GM23338 (cell line): Measurements from ENCODE around the gene VRK3. TPM values are rescaled to one million over a fixed set of nuclear protein-coding genes. Genes with fewer than 3 reads are reported as not detected.

ENCODE experiments used
- ATAC-seq: fragments of 200-7000 bp; cut with Tn5 transposase; 3 replicates; pipeline ENCODE4 v1.9.1; 2020
- DNase-seq: peaks from one replicate; pipeline ENCODE4 v3.0.0-alpha.2; 2015; ENCODE audit warnings: low spot score
- H2AFZ ChIP-seq: fragments of 200-600 bp; sonication (generic); 2 replicates; pipeline ENCODE4 v1.8.0; 2016; ENCODE audit warnings: antibody characterized with exemption, mild to moderate bottlenecking, moderate library complexity
- H3F3A ChIP-seq: fragments of 200-600 bp; sonication (generic); replicated peaks from 2 replicates; pipeline ENCODE4 v1.8.0; 2017; ENCODE audit warnings: antibody characterized with exemption, mixed run types, low read depth
- H3K27ac ChIP-seq: fragments of 200-600 bp; sonication (generic); 2 replicates; pipeline ENCODE4 v1.6.1; 2016; ENCODE audit warnings: low read depth
- H3K27me3 ChIP-seq: fragments of 200-600 bp; sonication (generic); 2 replicates; pipeline ENCODE4 v1.8.0; 2016; ENCODE audit warnings: mild to moderate bottlenecking, mixed run types, moderate library complexity; ENCODE audit not compliant: insufficient read depth
- H3K36me3 ChIP-seq: fragments of 200-600 bp; sonication (generic); 2 replicates; pipeline ENCODE4 v1.8.0; 2016; ENCODE audit warnings: mild to moderate bottlenecking; ENCODE audit not compliant: insufficient read depth
- H3K4me1 ChIP-seq: fragments of 200-600 bp; sonication (generic); 2 replicates; pipeline ENCODE4 v1.8.0; 2016; ENCODE audit warnings: mild to moderate bottlenecking, moderate library complexity; ENCODE audit not compliant: insufficient read depth
- H3K4me2 ChIP-seq: fragments of 200-600 bp; sonication (generic); 2 replicates; pipeline ENCODE4 v1.7.1; 2017; ENCODE audit warnings: mixed run types
- H3K4me3 ChIP-seq: fragments of 200-600 bp; sonication (generic); 2 replicates; pipeline ENCODE4 v1.6.1; 2016; ENCODE audit warnings: mixed run types
- H3K79me2 ChIP-seq: fragments of 200-600 bp; sonication (generic); replicated peaks from 2 replicates; pipeline ENCODE4 v1.8.0; 2017; ENCODE audit warnings: mild to moderate bottlenecking; ENCODE audit not compliant: insufficient read depth
- H3K9me2 ChIP-seq: fragments of 200-600 bp; sonication (generic); 2 replicates; pipeline ENCODE4 v1.8.0; 2017; ENCODE audit not compliant: insufficient read depth
- H4K20me1 ChIP-seq: fragments of 200-600 bp; sonication (generic); replicated peaks from 2 replicates; pipeline ENCODE4 v1.8.0; 2017; ENCODE audit warnings: mild to moderate bottlenecking; ENCODE audit not compliant: insufficient read depth
- H3K27ac Mint-ChIP-seq: 2 replicates; pipeline ENCODE4 v1.8.0; 2020; ENCODE audit warnings: inconsistent platforms, mild to moderate bottlenecking, moderate library complexity, mixed read lengths
- H3K27me3 Mint-ChIP-seq: 3 replicates; pipeline ENCODE4 v1.8.0; 2022; ENCODE audit warnings: low read depth, mild to moderate bottlenecking, moderate library complexity, mixed read lengths, inconsistent platforms; ENCODE audit not compliant: insufficient read depth, poor library complexity
- H3K36me3 Mint-ChIP-seq: 3 replicates; pipeline ENCODE4 v1.8.0; 2021; ENCODE audit warnings: low read depth, mild to moderate bottlenecking, inconsistent platforms, moderate library complexity, mixed read lengths
- H3K4me1 Mint-ChIP-seq: 3 replicates; pipeline ENCODE4 v1.8.0; 2020; ENCODE audit warnings: mild to moderate bottlenecking, inconsistent platforms, mixed read lengths
- H3K4me3 Mint-ChIP-seq: 3 replicates; pipeline ENCODE4 v1.8.0; 2021; ENCODE audit warnings: moderate library complexity, mild to moderate bottlenecking, inconsistent platforms, mixed read lengths
- H3K9me3 Mint-ChIP-seq: 3 replicates; pipeline ENCODE4 v1.8.0; 2020; ENCODE audit warnings: moderate library complexity, mild to moderate bottlenecking, inconsistent platforms, mixed read lengths
- CREB1 ChIP-seq: fragments of 250-450 bp; sonication (Bioruptor Pico); IDR thresholded peaks from 2 replicates; pipeline ENCODE4 v1.5.0; 2020; ENCODE audit warnings: low read depth, mild to moderate bottlenecking, moderate library complexity
- CTCF ChIP-seq, 2 experiments: fragments of 200-600 bp in 1 of 2; sonication (generic) in 1 of 2; conservative IDR thresholded peaks; 2 replicates each; pipeline versions ENCODE4 v1.5.1 to v1.6.1; 2016 to 2017; ENCODE audit warnings: antibody characterized with exemption in 2 of 2, low read depth in 2 of 2, mild to moderate bottlenecking in 2 of 2, moderate library complexity in 1 of 2
- ETS1 ChIP-seq: IDR thresholded peaks from 2 replicates; pipeline ENCODE4 v1.6.1; 2016; ENCODE audit warnings: antibody characterized with exemption
- EZH2 ChIP-seq: fragments of 200-600 bp; sonication (generic); IDR thresholded peaks from one replicate; pipeline ENCODE4 v1.8.0; 2017; ENCODE audit warnings: antibody characterized with exemption, mild to moderate bottlenecking, low read depth; ENCODE audit not compliant: unreplicated experiment
- EZH2phosphoT487 ChIP-seq: fragments of 200-600 bp; sonication (generic); IDR thresholded peaks from one replicate; pipeline ENCODE4 v1.8.1; 2018; ENCODE audit warnings: antibody characterized with exemption; ENCODE audit not compliant: unreplicated experiment
- JUNB ChIP-seq: IDR thresholded peaks from one replicate; pipeline ENCODE4 v1.6.1; 2016; ENCODE audit warnings: antibody characterized with exemption; ENCODE audit not compliant: unreplicated experiment
- NANOG ChIP-seq: IDR thresholded peaks from 2 replicates; pipeline ENCODE4 v1.6.1; 2016; ENCODE audit warnings: antibody characterized with exemption, borderline replicate concordance
- POLR2AphosphoS5 ChIP-seq: IDR thresholded peaks from 2 replicates; pipeline ENCODE4 v1.6.1; 2016; ENCODE audit warnings: antibody characterized with exemption, low read depth
- REST ChIP-seq: IDR thresholded peaks from one replicate; pipeline ENCODE4 v1.6.1; 2018; ENCODE audit warnings: antibody characterized with exemption; ENCODE audit not compliant: unreplicated experiment
- ZNF114 ChIP-seq: fragments of 250-450 bp; sonication (Bioruptor Pico); IDR thresholded peaks from 2 replicates; pipeline ENCODE4 v1.5.0; 2020; ENCODE audit warnings: mild to moderate bottlenecking, moderate library complexity
- ZNF462 ChIP-seq: fragments of 250-450 bp; sonication (Bioruptor Pico); IDR thresholded peaks from 2 replicates; pipeline ENCODE4 v1.5.0; 2020; ENCODE audit warnings: mild to moderate bottlenecking, moderate library complexity
- polyA plus RNA-seq: library from polyadenylated mRNA; unstranded; fragments of >200 nt; fragmentation: Nextera tagmentation; extraction: Ambion mirVana; gene quantifications from 2 replicates; pipeline ENCODE4 v1.2.1, GENCODE V29; 2016
- total RNA-seq: library from RNA; depleted of rRNA; stranded (reverse); fragments of >200 nt; shearing (Covaris generic); gene quantifications from 2 replicates; pipeline ENCODE4 v1.2.3, GENCODE V29; 2014

Gene VRK3
- total and polyA plus RNA-seq, 2 experiments from 2014 or later: 17.4 to 29.1 TPM

GRCh38 chr19:49968279-49968922 is 56.8 kb downstream of the VRK3 start:
- Histone ChIP-seq H3K4me1 (no peaks in the 10 kb centered on the region), H3K27me3 (no peaks in the 10 kb centered on the region), H3K36me3 (no peaks in the 10 kb centered on the region), H3K4me2 (no peak overlapping the region), H3K4me3 (no peak overlapping the region), H4K20me1 (no peaks in the 10 kb centered on the region), H3K79me2 (no peaks in the 10 kb centered on the region), H3F3A (no peaks in the 10 kb centered on the region), H3K27ac (no peak overlapping the region), H2AFZ (no peak overlapping the region), H3K9me2 (no peaks in the 10 kb centered on the region)
- ATAC-seq (no peak), DNase-seq (no peak)
- H3K27me3 Mint-ChIP-seq: peaks cover 7% of the 10 kb centered on the region
- H3K27ac Mint-ChIP-seq: no peak overlapping the region
- no peaks in the 10 kb centered on the region; the same call in 2 of the 3 replicates for H3K36me3 Mint-ChIP-seq
- peaks cover 28% of the 10 kb centered on the region for H3K9me3 Mint-ChIP-seq
- no peaks in the 10 kb centered on the region for H3K4me1 Mint-ChIP-seq
- TF ChIP-seq NANOG (no peak), EZH2phosphoT487 (no peak), ZNF462 (CRISPR knock-in tag) (no peak), POLR2AphosphoS5 (no peak), CTCF (conservative IDR thresholded peaks at IDR 0.05; ENCODE audit: low read depth in 2 of 2) (no peak), ZNF114 (CRISPR knock-in tag) (no peak), EZH2 (no peak), JUNB (no peak), REST (no peak), CREB1 (no peak), ETS1 (no peak)
- H3K4me3 Mint-ChIP-seq: no peak overlapping the region
